ENCODE measurements around the gene GAS7. TPM values are rescaled to one million over a fixed set of nuclear protein-coding genes. Genes with fewer than 3 reads are reported as not detected.

Gene GAS7
- total and polyA plus RNA-seq, 9 of the 15 experiments (the other 6 are each of a cell fraction or from before 2014, with no cell fraction given), result 0.11 to 0.33 TPM; not detected in 7

DNA sequence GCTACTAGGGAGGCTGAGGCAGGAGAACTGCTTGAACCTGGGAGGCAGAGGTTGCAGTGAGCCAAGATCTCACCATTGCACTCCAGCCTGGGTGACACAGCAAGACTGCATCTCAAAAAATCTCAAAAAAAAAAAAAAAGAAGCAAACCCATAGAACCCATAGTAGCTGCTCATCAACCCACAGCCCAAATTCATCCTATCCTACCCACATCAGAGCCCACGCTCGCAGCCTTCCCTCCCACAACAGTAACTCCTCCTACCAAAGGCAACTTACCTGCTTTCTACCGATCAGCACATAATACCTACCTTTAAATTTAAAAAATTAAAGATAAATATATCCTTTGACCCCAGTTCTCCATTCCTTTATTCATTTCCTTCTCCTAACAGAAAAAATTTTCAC, 94.7 kb downstream of the GAS7 start:
- ChIA-PET POLR2A (no interaction called here), CTCF (ENCODE audit: low intra/inter-chr PET ratio) (no interaction called here)
- Histone ChIP-seq H3K79me2 (ENCODE audit: control insufficient read depth, insufficient read depth, low read length) (no peaks in the 10 kb centered on the region), H3K4me2 (ENCODE audit: insufficient read depth, low read length) (no peak overlapping the region), H3K27ac (ENCODE audit: extremely low read depth, low read depth, low read length) (no peak overlapping the region), H3K9me3 (replicated peaks; ENCODE audit: control insufficient read depth, insufficient read depth, low read depth, low read length) (no peaks in the 10 kb centered on the region), H3K9ac (ENCODE audit: insufficient read depth in 1 of 2, low read depth in 2 of 2, low read length in 2 of 2) (no peak overlapping the region), H3K4me1 (replicated peaks in 1 of 2; ENCODE audit: control insufficient read depth in 2 of 2, insufficient read depth in 2 of 2, low read length in 2 of 2) (no peaks in the 10 kb centered on the region), H3K36me3 (ENCODE audit: control insufficient read depth, insufficient read depth, low read length) (no peaks in the 10 kb centered on the region), H3K4me3 (no peak overlapping the region), H4K20me1 (replicated peaks; ENCODE audit: control insufficient read depth, insufficient read depth, low read length) (no peaks in the 10 kb centered on the region), H3K9me1 (ENCODE audit: control insufficient read depth, insufficient read depth, low read length) (no peaks in the 10 kb centered on the region), H3K27me3 (ENCODE audit: control insufficient read depth in 2 of 2, insufficient read depth in 2 of 2, low read length in 2 of 2) (peaks cover 0 to 10% of the 10 kb centered on the region in 2 experiments; a peak in 2 of 5 replicates), H2AFZ (ENCODE audit: low read depth, low read length) (no peak overlapping the region)
- intact Hi-C loops (cut with micrococcal nuclease), result no loop called here
- no peak for ATAC-seq
- no TSS peak for BruUV-seq (replicated peaks)
- DNase-seq (ENCODE audit: extremely low read depth in 1 of 4, low spot score in 3 of 4), result no peak
- FAIRE-seq, result no peak
- 0% methylated on average over 3 of the region's 3 CpGs for WGBS (ENCODE audit: insufficient coverage, low coverage, missing lambda C conversion rate)
- in situ Hi-C loops (cut with MboI), result no loop called here
- no peak for TF ChIP-seq SIX5 (IDR thresholded peaks at IDR 0.05; ENCODE audit: borderline replicate concordance in 1 of 2, insufficient read depth in 1 of 2, low read depth in 1 of 2, low read length in 2 of 2)
- TF ChIP-seq, protein P1, sequence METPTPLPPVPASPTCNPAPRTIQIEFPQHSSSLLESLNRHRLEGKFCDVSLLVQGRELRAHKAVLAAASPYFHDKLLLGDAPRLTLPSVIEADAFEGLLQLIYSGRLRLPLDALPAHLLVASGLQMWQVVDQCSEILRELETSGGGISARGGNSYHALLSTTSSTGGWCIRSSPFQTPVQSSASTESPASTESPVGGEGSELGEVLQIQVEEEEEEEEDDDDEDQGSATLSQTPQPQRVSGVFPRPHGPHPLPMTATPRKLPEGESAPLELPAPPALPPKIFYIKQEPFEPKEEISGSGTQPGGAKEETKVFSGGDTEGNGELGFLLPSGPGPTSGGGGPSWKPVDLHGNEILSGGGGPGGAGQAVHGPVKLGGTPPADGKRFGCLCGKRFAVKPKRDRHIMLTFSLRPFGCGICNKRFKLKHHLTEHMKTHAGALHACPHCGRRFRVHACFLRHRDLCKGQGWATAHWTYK (CRISPR knock-in tag; IDR thresholded peaks at IDR 0.05), result no peak
- TF ChIP-seq FOXP1 (CRISPR knock-in tag; IDR thresholded peaks at IDR 0.05), result no peak
- no peak for TF ChIP-seq SREBF2 (CRISPR knock-in tag; IDR thresholded peaks at IDR 0.05)
- TF ChIP-seq, protein P2, sequence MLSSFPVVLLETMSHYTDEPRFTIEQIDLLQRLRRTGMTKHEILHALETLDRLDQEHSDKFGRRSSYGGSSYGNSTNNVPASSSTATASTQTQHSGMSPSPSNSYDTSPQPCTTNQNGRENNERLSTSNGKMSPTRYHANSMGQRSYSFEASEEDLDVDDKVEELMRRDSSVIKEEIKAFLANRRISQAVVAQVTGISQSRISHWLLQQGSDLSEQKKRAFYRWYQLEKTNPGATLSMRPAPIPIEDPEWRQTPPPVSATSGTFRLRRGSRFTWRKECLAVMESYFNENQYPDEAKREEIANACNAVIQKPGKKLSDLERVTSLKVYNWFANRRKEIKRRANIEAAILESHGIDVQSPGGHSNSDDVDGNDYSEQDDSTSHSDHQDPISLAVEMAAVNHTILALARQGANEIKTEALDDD (IDR thresholded peaks at IDR 0.05), result no peak
- TF ChIP-seq ETV1 (tag; conservative IDR thresholded peaks at IDR 0.05; ENCODE audit: low read depth), result no peak
- TF ChIP-seq NCOA2 (IDR thresholded peaks at IDR 0.05; ENCODE audit: partially characterized antibody in 2 of 2), result no peak
- no peak for TF ChIP-seq NFATC3 (IDR thresholded peaks at IDR 0.05)
- TF ChIP-seq XRCC3 (IDR thresholded peaks at IDR 0.05), result no peak
- TF ChIP-seq ZNF212 (CRISPR knock-in tag; IDR thresholded peaks at IDR 0.05), result no peak
- TF ChIP-seq ZNF121 (CRISPR knock-in tag; conservative IDR thresholded peaks at IDR 0.05), result no peak
- TF ChIP-seq, protein P3, sequence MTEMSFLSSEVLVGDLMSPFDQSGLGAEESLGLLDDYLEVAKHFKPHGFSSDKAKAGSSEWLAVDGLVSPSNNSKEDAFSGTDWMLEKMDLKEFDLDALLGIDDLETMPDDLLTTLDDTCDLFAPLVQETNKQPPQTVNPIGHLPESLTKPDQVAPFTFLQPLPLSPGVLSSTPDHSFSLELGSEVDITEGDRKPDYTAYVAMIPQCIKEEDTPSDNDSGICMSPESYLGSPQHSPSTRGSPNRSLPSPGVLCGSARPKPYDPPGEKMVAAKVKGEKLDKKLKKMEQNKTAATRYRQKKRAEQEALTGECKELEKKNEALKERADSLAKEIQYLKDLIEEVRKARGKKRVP (CRISPR knock-in tag; IDR thresholded peaks at IDR 0.05), result no peak
- TF ChIP-seq ESRRB (CRISPR knock-in tag; IDR thresholded peaks at IDR 0.05; ENCODE audit: borderline replicate concordance), result no peak
- TF ChIP-seq, protein P4, sequence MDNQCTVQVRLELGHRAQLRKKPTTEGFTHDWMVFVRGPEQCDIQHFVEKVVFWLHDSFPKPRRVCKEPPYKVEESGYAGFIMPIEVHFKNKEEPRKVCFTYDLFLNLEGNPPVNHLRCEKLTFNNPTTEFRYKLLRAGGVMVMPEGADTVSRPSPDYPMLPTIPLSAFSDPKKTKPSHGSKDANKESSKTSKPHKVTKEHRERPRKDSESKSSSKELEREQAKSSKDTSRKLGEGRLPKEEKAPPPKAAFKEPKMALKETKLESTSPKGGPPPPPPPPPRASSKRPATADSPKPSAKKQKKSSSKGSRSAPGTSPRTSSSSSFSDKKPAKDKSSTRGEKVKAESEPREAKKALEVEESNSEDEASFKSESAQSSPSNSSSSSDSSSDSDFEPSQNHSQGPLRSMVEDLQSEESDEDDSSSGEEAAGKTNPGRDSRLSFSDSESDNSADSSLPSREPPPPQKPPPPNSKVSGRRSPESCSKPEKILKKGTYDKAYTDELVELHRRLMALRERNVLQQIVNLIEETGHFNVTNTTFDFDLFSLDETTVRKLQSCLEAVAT (IDR thresholded peaks at IDR 0.05), result no peak
